Liver (tissue), 9 donors: ENCODE results near the gene CALHM3. TPM values are rescaled to one million over a fixed set of nuclear protein-coding genes. Genes with fewer than 3 reads are reported as not detected.

ENCODE experiments used
- DNase-seq: peaks from one replicate; pipeline ENCODE4 v3.0.0-alpha.2; 2017; ENCODE audit warnings: low spot score
- H3K27ac ChIP-seq, 2 donors: one replicate each; pipeline ENCODE4 v1.7.0; 2013; ENCODE audit warnings: inconsistent platforms in 2 of 2, low read length in 2 of 2, control low read depth in 1 of 2, low read depth in 1 of 2, mild to moderate bottlenecking in 1 of 2
- H3K27me3 ChIP-seq, 4 donors: one replicate each; pipeline versions ENCODE4 v1.6.1 to v1.7.0; 2013; ENCODE audit warnings: low read length in 3 of 4, inconsistent platforms in 1 of 4, mild to moderate bottlenecking in 1 of 4, moderate library complexity in 1 of 4; ENCODE audit not compliant: control insufficient read depth in 4 of 4, insufficient read depth in 4 of 4
- H3K36me3 ChIP-seq, 4 donors: one replicate each; pipeline versions ENCODE4 v1.6.1 to v1.7.0; 2013; ENCODE audit warnings: low read length in 3 of 4, mild to moderate bottlenecking in 3 of 4, low read depth in 1 of 4, moderate library complexity in 1 of 4; ENCODE audit not compliant: control insufficient read depth in 4 of 4, insufficient read depth in 3 of 4
- H3K4me1 ChIP-seq, 4 donors: one replicate each; pipeline versions ENCODE4 v1.6.1 to v1.7.0; 2013; ENCODE audit warnings: low read length in 3 of 4, mild to moderate bottlenecking in 3 of 4, moderate library complexity in 1 of 4; ENCODE audit not compliant: control insufficient read depth in 4 of 4, insufficient read depth in 4 of 4
- H3K4me3 ChIP-seq, 3 donors: one replicate each; pipeline versions ENCODE4 v1.6.1 to v1.7.0; 2013; ENCODE audit warnings: low read length in 3 of 3, control low read depth in 1 of 3, low read depth in 1 of 3, mild to moderate bottlenecking in 1 of 3
- H3K9ac ChIP-seq, 2 donors: one replicate each; pipeline ENCODE4 v1.7.0; 2013; ENCODE audit warnings: low read length in 2 of 2, mild to moderate bottlenecking in 2 of 2, moderate library complexity in 2 of 2, control low read depth in 1 of 2, low read depth in 1 of 2
- H3K9me3 ChIP-seq, 4 donors: one replicate each; pipeline versions ENCODE4 v1.6.1 to v1.7.0; 2013; ENCODE audit warnings: low read length in 3 of 4; ENCODE audit not compliant: control insufficient read depth in 4 of 4
- EGR1 ChIP-seq, 2 donors: IDR thresholded peaks; 2 replicates each; pipeline ENCODE4 v1.6.1; 2016 to 2018; ENCODE audit warnings: antibody characterized with exemption in 2 of 2, low read depth in 2 of 2
- FOXA2 ChIP-seq: IDR thresholded peaks from 2 replicates; pipeline ENCODE4 v1.6.1; 2016; ENCODE audit warnings: antibody characterized with exemption
- GABPA ChIP-seq, 2 donors: IDR thresholded peaks in 1 of 2; conservative IDR thresholded peaks in 1 of 2; 2 replicates each; pipeline ENCODE4 v1.6.1; 2016; ENCODE audit warnings: antibody characterized with exemption in 2 of 2, mild to moderate bottlenecking in 1 of 2, moderate library complexity in 1 of 2
- JUND ChIP-seq, 2 donors: IDR thresholded peaks; 2 replicates each; pipeline ENCODE4 v1.6.1; 2016; ENCODE audit warnings: antibody characterized with exemption in 2 of 2
- SP1 ChIP-seq: IDR thresholded peaks from 2 replicates; pipeline ENCODE4 v1.6.1; 2018; ENCODE audit warnings: antibody characterized with exemption, mild to moderate bottlenecking
- WGBS: extraction: QIAGEN DNeasy Blood & Tissue Kit; methylation state at CpG from one replicate; pipeline ENCODE4 v1.1.7; 2013; 5-methylcytosine and 5-hydroxymethylcytosine counted together
- polyA plus RNA-seq, 2 donors: library from polyadenylated mRNA; stranded (reverse) in 1 of 2; unstranded in 1 of 2; fragments of 200-250 nt in 1 of 2; fragments of >200 nt in 1 of 2; fragmentation: Nextera tagmentation in 1 of 2; extraction: Ambion mirVana in 1 of 2; gene quantifications; one replicate each; pipeline versions ENCODE4 v1.2.1 to v1.2.3, GENCODE V29; 2013 to 2015
- total RNA-seq, 2 donors: library from RNA; depleted of rRNA; stranded (reverse); fragments of >200 nt; gene quantifications; one replicate each; pipeline ENCODE4 v1.2.3, GENCODE V29; 2014
- TF ChIP-seq, protein P1 (sequence below): fragments of 150-350 bp; IDR thresholded peaks from 2 replicates; pipeline ENCODE4 v1.5.1; 2017; ENCODE audit warnings: improper control_type of control experiment, low read depth, low read length; ENCODE audit not compliant: missing input control
- TF ChIP-seq, protein P2 (sequence below): IDR thresholded peaks from 2 replicates; pipeline ENCODE4 v1.6.1; 2016; ENCODE audit warnings: antibody characterized with exemption, mild to moderate bottlenecking
- donor health status: healthy.
- donor health status: healthy.
- donor health status: healthy.
- donor health status: healthy.
- donor health status: healthy.

The CALHM3 gene
- total and polyA plus RNA-seq, 4 donors, result 0.14 TPM; not detected in 3

DNA sequence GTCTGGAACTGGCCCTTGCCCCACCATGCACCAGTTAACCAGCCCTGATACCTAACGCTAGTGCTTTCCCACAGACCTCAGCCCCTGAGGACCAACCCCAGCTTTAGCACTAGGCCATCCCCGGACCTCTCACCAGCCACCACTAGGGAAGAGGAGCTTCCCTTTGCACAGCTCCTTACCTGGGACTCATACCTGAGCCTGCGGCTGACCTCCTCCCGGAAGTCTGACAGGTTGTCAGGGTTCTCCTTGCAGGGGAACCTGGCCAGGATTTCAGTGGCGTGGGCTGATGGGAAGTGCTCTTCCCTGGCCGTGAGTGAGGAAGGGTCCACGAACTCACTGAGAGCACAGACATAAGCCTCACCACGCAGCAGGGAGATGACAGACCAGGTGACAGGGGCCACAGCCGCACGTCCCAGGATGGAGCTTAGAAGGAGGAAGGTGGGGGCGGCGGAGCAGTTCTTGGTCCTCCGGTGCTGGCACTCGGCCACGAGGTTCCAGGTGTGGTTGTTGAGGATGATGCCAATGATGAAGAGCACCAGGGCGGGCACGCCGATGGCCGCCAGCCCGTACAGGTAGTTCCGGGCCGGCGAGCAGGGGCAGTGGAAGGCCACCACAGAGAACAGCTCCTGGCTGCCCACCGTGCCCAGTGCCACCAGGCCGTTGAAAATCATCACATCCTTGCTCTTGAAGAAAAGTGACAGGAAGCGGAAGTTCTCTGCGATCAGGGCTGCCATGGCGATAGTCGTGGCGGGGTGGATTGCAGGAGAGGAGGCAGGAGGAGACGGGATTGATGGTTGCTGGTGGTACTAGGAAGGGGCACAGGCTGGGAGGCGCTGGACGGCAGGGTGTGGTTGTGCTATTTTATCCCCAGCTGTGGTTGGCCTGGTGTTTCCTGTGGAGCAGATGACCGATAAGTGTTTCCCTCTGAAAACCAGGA, 29.6 kb downstream of the CALHM3 start (continued):
- TF ChIP-seq, protein P1, sequence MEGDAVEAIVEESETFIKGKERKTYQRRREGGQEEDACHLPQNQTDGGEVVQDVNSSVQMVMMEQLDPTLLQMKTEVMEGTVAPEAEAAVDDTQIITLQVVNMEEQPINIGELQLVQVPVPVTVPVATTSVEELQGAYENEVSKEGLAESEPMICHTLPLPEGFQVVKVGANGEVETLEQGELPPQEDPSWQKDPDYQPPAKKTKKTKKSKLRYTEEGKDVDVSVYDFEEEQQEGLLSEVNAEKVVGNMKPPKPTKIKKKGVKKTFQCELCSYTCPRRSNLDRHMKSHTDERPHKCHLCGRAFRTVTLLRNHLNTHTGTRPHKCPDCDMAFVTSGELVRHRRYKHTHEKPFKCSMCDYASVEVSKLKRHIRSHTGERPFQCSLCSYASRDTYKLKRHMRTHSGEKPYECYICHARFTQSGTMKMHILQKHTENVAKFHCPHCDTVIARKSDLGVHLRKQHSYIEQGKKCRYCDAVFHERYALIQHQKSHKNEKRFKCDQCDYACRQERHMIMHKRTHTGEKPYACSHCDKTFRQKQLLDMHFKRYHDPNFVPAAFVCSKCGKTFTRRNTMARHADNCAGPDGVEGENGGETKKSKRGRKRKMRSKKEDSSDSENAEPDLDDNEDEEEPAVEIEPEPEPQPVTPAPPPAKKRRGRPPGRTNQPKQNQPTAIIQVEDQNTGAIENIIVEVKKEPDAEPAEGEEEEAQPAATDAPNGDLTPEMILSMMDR, result no peak

DNA sequence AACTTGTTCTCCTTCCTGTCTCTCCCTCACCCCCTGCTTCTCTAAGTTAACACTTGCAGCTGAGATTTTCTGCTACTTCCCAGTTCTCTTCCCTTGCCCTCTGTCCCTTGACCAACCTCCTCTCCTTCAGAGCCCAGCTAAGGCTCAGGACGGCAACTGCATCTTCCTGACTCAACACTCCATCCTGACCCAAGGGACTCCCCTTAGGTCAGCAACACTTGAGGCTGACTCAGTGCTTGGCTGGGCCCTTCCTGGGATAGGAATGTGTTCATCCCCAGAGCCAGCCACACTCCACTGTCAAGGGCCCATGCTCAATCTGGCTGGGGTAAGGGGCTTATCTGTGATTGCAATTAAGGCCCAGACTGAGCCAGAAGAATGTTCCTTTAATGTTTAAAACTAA, 30.3 kb downstream of the CALHM3 start:
- H3K27me3 ChIP-seq, result no peaks in the 10 kb centered on the region
- TF ChIP-seq, protein P1, result no peak
- TF ChIP-seq, protein P2, sequence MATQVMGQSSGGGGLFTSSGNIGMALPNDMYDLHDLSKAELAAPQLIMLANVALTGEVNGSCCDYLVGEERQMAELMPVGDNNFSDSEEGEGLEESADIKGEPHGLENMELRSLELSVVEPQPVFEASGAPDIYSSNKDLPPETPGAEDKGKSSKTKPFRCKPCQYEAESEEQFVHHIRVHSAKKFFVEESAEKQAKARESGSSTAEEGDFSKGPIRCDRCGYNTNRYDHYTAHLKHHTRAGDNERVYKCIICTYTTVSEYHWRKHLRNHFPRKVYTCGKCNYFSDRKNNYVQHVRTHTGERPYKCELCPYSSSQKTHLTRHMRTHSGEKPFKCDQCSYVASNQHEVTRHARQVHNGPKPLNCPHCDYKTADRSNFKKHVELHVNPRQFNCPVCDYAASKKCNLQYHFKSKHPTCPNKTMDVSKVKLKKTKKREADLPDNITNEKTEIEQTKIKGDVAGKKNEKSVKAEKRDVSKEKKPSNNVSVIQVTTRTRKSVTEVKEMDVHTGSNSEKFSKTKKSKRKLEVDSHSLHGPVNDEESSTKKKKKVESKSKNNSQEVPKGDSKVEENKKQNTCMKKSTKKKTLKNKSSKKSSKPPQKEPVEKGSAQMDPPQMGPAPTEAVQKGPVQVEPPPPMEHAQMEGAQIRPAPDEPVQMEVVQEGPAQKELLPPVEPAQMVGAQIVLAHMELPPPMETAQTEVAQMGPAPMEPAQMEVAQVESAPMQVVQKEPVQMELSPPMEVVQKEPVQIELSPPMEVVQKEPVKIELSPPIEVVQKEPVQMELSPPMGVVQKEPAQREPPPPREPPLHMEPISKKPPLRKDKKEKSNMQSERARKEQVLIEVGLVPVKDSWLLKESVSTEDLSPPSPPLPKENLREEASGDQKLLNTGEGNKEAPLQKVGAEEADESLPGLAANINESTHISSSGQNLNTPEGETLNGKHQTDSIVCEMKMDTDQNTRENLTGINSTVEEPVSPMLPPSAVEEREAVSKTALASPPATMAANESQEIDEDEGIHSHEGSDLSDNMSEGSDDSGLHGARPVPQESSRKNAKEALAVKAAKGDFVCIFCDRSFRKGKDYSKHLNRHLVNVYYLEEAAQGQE, result no peak
- TF ChIP-seq SP1 (no peak), JUND (IDR thresholded peaks at IDR 0.05) (no peak), EGR1 (IDR thresholded peaks at IDR 0.05; ENCODE audit: low read depth in 2 of 2) (no peak)
- peaks cover 3 to 35% (median 19%) of the 10 kb centered on the region in 4 donors for H3K36me3 ChIP-seq
- WGBS, result 72% methylated on average over 1 of the region's 1 CpG
- no peak for DNase-seq
- H3K27ac ChIP-seq, result no peak overlapping the region
- H3K9ac ChIP-seq, result no peak overlapping the region
- H3K4me3 ChIP-seq, result no peak overlapping the region
- no peaks in the 10 kb centered on the region for H3K9me3 ChIP-seq
- H3K4me1 ChIP-seq, result peaks cover 0 to 5% (median 2%) of the 10 kb centered on the region in 4 donors

DNA sequence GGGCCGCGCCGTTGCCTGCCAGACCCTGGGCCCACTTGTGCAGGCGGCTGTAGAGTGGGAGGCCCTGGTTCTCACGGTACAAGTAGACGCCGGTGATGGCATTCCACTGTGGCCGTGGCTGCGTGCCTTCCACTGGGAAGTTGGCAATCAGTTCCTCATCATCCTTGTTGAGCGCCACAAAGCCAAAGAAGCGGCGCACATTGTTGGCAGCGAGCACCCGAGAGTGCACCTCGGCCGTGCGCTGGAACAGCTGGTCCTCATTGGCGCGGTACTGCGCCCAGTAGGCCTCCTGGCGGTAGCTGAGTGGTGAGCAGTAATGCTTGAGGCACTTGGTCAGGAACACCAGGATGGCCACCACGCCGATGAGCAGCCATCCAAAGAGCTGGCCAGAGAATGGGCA, 31.9 kb downstream of the CALHM3 start:
- DNase-seq, result no peak
- H3K36me3 ChIP-seq, result peaks cover 4 to 51% (median 32%) of the 10 kb centered on the region in 4 donors
- H3K27ac ChIP-seq, result no peak overlapping the region
- H3K9me3 ChIP-seq, result no peaks in the 10 kb centered on the region
- peaks cover 0 to 5% (median 2%) of the 10 kb centered on the region in 4 donors for H3K4me1 ChIP-seq
- H3K27me3 ChIP-seq, result no peaks in the 10 kb centered on the region
- H3K9ac ChIP-seq, result no peak overlapping the region
- no peak for TF ChIP-seq JUND (IDR thresholded peaks at IDR 0.05)
- TF ChIP-seq FOXA2, result no peak
- TF ChIP-seq EGR1 (IDR thresholded peaks at IDR 0.05; ENCODE audit: low read depth in 2 of 2), result no peak
- TF ChIP-seq SP1, result no peak
- TF ChIP-seq GABPA (IDR thresholded peaks at IDR 0.05 in 1 of 2, conservative IDR thresholded peaks at IDR 0.05 in 1 of 2), result no peak
- no peak overlapping the region for H3K4me3 ChIP-seq
- 98% methylated on average over 23 of the region's 23 CpGs for WGBS
